ENCODE results near the gene IQSEC2.

IQSEC2 gene

DNA sequence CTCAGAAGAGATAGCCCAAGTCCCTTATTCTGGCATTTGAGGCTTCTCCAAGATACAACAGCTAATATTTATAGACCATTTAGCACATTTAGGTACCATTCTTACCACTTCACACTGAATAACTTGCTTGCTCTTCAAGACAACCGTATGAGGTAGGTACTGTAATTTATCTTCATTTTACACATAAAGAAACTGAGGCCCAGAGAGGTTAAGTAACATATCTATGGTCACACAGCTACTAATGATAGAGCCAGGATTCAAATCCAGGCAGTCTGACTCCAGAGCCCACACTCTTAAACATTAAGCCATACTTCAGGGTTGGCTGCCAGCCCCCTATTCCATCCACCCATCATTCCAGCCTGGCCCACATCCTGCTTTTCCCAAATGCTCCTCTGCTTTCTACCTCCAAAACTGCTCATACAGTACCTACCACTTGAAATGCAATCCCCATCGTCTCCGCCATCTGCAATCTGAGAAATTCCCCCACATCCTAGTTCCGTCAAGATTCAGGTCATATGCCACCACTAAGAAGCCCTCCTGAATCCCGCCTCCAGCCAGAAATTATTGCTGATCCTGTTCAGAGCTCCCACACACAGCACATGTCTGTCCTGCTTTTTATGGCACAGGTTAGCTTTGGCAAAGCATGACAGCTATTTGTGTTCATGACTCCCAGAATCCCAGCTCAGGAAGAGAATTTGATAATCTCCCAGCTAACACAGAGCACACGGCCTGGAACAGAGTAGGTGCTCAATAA, 23.5 kb downstream of the IQSEC2 start:
- H3K4me3 ChIP-seq, result no peak overlapping the region
- H3K4me2 ChIP-seq, result no peak overlapping the region
- H3K4me1 ChIP-seq, result peaks cover 44% of the 10 kb centered on the region
- H3K27ac ChIP-seq, result no peak overlapping the region
- H3K9me3 ChIP-seq, result no peaks in the 10 kb centered on the region
- TF ChIP-seq Cebpa-rat (IDR thresholded peaks at IDR 0.05), result no peak
- no peak overlapping the region for H3K9ac ChIP-seq
- H4K20me1 ChIP-seq, result peaks cover 30% of the 10 kb centered on the region; the same call in 1 of the 2 replicates
- no peaks in the 10 kb centered on the region for H3K36me3 ChIP-seq
- H3K27me3 ChIP-seq, result peaks cover 61% of the 10 kb centered on the region

DNA sequence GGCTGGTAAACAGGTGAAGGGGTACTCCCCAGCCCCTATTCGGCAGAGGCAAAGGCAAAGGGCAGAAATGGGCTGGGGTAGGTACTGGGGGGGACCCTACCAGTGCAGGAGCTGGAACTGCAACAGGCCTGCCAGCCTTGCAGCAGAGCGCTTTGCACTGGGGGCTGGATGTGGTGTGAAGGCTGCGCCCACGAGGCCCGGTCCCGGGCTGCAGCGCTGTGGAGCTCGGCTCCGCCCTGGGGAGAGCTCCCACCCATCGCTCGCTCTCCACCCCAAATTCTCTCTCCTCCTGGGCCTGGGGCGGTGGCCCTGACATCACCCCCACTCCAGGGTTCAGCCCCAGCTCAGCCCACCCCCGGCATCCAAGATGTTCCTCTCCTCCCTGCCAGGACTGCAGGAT, 24.2 kb downstream of the IQSEC2 start:
- Histone ChIP-seq H4K20me1 (peaks cover 30% of the 10 kb centered on the region; the same call in 1 of the 2 replicates), H3K9ac (no peak overlapping the region), H3K9me3 (no peaks in the 10 kb centered on the region), H3K4me3 (no peak overlapping the region), H3K27ac (no peak overlapping the region), H3K36me3 (no peaks in the 10 kb centered on the region), H3K27me3 (peaks cover 59% of the 10 kb centered on the region), H3K4me2 (no peak overlapping the region), H3K4me1 (peaks cover 37% of the 10 kb centered on the region)
- TF ChIP-seq Cebpa-rat (IDR thresholded peaks at IDR 0.05), result no peak

DNA sequence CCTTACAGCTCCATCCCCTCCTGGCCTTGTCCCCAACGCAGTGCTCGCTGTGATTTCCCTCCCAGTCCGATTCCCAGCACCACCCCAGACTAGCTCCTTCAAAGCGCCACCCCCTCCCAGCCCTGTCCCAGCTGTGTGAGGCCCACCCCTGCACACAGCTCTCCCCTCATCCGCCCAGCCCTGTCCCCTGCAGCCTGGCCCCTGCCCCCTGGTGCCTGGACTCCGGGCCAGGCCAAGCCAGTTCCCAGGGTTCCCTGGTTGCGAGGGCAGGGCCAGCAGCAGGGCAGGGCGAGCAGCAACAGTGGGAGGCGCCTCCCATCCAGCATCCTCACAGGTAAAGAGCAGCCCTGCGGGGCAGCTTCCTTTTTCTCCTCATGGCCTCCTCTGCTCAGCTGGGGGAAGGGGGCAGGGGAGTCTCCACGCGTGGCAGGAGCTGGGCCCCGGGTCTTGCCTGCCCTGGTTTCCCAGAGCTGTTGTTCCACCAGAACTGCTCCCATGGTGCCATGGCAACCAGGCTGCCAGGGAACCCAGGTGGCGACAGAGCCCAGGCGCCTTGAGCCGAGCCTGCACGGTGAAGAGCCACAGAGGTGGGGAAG, 24.8 kb downstream of the IQSEC2 start:
- Histone ChIP-seq H3K27me3 (peaks cover 58% of the 10 kb centered on the region), H3K4me2 (no peak overlapping the region), H3K27ac (no peak overlapping the region), H3K9ac (no peak overlapping the region), H3K4me1 (peaks cover 31% of the 10 kb centered on the region), H3K9me3 (no peaks in the 10 kb centered on the region), H3K36me3 (no peaks in the 10 kb centered on the region), H4K20me1 (peaks cover 29% of the 10 kb centered on the region; the same call in 1 of the 2 replicates), H3K4me3 (no peak overlapping the region)
- TF ChIP-seq Cebpa-rat (IDR thresholded peaks at IDR 0.05), result no peak

DNA sequence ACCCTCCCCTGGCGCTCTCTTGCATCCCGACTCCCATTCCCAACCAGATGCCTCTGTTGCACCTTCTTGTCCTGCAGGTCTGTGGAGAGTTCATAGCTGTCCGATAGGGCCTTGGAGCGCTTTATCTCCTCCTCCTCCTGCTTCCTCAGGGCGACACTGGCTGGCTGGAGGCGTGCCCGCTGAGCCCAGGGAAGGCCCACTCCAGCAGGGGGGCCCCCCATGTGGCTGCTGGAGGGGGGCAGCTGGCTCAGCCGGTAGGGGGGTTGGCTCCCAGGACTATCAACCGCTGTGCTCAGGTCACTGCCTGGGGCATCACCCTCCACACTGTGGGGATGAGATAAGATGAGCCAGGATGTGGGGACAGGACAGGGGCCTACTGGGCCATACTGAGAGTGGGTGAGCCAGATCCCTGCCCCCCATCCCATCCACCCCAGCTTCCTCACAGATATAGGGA, 25.6 kb downstream of the IQSEC2 start:
- H3K4me2 ChIP-seq, result no peak overlapping the region
- no peak overlapping the region for H3K27ac ChIP-seq
- H3K27me3 ChIP-seq, result peaks cover 58% of the 10 kb centered on the region
- H3K9ac ChIP-seq, result no peak overlapping the region
- H3K4me3 ChIP-seq, result no peak overlapping the region
- TF ChIP-seq Cebpa-rat (IDR thresholded peaks at IDR 0.05), result no peak
- peaks cover 21% of the 10 kb centered on the region; the same call in 1 of the 2 replicates for H4K20me1 ChIP-seq
- no peaks in the 10 kb centered on the region for H3K9me3 ChIP-seq
- H3K4me1 ChIP-seq, result peaks cover 23% of the 10 kb centered on the region
- H3K36me3 ChIP-seq, result no peaks in the 10 kb centered on the region

DNA sequence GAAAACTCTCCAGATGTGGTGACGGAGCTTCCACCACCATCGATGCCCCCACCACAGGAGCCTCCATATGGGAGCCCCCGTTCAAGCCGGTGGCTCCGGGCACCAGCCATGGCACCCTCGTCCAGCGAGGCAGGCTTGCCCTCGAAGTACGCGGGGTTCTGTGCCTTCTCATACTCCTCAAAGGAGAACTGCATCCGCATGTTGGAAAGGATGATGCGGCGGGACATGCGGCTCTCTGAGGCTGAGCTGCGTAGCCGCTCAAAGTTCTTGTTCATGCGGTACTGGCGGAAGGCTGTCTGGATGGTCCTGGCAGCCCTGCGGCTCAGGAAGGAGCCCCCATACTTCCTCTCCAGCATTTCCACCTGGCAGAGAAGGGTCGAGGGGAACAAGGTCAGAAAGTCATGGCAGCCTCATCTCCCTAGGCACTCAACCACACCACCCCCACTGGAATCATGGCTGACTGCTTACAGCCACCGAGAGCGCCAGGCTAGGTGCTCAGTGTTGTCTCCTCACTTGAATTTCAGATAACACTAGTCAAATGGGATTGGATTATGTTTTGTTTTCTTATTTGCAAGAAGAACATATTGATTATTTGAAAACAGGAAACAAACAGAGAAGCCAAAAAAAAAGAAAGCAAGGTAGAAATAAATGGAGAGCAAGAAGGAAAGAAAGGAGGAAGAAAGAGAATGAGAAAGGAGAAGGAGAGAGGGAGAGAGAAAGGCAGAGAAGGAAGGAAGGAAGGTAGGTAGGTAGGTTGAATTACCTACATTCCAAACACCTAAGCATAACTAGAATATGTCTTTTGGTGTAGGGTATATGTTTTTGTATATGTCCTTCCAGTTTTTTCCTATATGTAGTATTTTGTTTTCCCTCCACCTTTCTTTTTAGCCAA, 26.6 kb downstream of the IQSEC2 start:
- no peaks in the 10 kb centered on the region for H3K9me3 ChIP-seq
- no peak for TF ChIP-seq Cebpa-rat (IDR thresholded peaks at IDR 0.05)
- H3K4me1 ChIP-seq, result peaks cover 20% of the 10 kb centered on the region
- H3K27me3 ChIP-seq, result peaks cover 57% of the 10 kb centered on the region
- no peak overlapping the region for H3K4me3 ChIP-seq
- H3K9ac ChIP-seq, result no peak overlapping the region
- no peak overlapping the region for H3K27ac ChIP-seq
- no peak overlapping the region for H3K4me2 ChIP-seq
- H3K36me3 ChIP-seq, result no peaks in the 10 kb centered on the region; the same call in 1 of the 2 replicates
- peaks cover 19% of the 10 kb centered on the region; the same call in 1 of the 2 replicates for H4K20me1 ChIP-seq

DNA sequence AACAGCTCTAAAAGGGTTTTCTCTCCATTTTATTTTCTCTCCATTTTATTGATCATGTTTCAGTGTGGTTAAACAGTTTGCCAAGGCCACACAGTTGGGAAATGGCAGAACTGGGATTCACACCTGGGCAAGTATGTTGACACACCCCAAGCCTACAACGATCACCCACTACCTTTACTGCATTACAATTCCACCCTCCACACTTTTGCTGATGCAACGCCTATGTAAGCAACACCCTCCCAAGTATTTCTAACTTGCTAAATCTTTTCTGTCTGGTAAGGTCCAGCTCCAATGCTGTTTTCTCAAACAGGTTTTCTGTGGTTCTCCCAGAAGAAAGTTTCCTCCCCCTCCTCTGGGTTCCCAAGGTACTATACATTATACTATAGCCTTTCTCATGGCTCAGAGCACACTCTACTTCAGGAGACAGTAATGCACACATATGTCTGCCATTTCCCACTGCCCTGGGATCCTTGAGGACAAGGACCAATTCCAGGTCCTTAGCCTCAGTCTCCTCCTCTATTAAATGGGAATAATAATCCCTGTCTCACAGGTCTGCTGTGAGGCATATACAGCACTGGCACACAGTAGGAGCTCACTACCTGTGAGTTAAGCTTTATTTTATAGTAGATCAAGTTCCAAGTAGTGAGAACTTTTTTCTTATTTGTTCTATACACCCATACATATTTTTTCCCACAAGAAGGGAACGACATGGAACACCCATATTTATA, 27.9 kb downstream of the IQSEC2 start:
- Histone ChIP-seq H3K27ac (no peak overlapping the region), H3K4me1 (peaks cover 20% of the 10 kb centered on the region), H3K4me2 (no peak overlapping the region)

DNA sequence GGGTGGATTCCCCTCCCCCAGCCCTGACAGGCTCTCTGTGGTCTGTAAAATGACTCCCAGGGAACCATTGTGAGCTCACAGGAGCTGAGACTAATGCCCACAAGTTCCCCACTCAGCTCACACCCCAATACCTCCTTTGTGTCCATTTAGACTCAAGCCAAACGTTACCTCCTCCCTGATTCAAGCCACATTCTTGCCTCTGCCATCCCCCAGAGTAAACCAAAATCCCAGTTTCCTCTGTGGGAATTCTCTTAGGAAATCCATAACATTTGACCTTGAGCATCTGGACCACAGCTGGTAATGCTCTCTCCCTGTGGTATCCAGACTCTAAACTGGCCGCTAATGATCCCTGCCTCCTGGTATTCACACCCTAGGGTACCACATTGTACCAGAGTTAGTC, 30.1 kb downstream of the IQSEC2 start:
- Histone ChIP-seq H3K4me3 (no peak overlapping the region), H3K9me3 (no peaks in the 10 kb centered on the region), H3K4me2 (no peak overlapping the region), H3K27me3 (peaks cover 76% of the 10 kb centered on the region), H3K4me1 (peaks cover 14% of the 10 kb centered on the region), H3K27ac (no peak overlapping the region), H3K36me3 (no peaks in the 10 kb centered on the region; the same call in 1 of the 2 replicates), H4K20me1 (peaks cover 19% of the 10 kb centered on the region; the same call in 1 of the 2 replicates), H3K9ac (no peak overlapping the region)
- TF ChIP-seq Cebpa-rat (IDR thresholded peaks at IDR 0.05), result no peak

More for the DNA sequence above, 27.9 kb downstream of the IQSEC2 start:
- Histone ChIP-seq H3K9ac (no peak overlapping the region), H3K9me3 (no peaks in the 10 kb centered on the region), H3K36me3 (no peaks in the 10 kb centered on the region; the same call in 1 of the 2 replicates), H4K20me1 (peaks cover 22% of the 10 kb centered on the region; the same call in 1 of the 2 replicates), H3K4me3 (no peak overlapping the region), H3K27me3 (peaks cover 63% of the 10 kb centered on the region)
- no peak for TF ChIP-seq Cebpa-rat (IDR thresholded peaks at IDR 0.05)

DNA sequence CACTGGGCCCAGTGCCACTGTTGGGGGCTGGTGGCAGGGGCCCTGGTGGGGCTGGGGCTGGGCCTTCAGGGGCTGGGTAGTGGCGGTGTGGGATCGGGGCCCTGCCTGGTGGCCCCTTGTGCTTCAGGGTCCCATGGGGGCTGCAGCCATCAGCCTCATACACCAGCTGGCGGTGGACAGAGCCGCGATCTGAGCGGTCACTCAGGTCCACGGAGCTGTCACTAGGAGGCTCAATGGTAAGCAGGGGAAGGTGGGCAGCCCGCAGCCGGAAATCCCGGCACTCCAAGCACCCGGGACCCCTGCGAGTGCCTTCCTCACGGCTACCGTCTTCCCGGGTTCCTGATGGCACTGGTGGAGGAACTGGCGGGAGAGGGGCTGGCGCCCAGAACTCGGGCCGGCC, 30.8 kb downstream of the IQSEC2 start:
- Histone ChIP-seq H4K20me1 (peaks cover 19% of the 10 kb centered on the region; the same call in 1 of the 2 replicates), H3K4me3 (no peak overlapping the region), H3K9ac (no peak overlapping the region), H3K36me3 (no peaks in the 10 kb centered on the region; the same call in 1 of the 2 replicates), H3K4me2 (no peak overlapping the region), H3K27me3 (peaks cover 78% of the 10 kb centered on the region), H3K9me3 (no peaks in the 10 kb centered on the region), H3K27ac (no peak overlapping the region), H3K4me1 (peaks cover 12% of the 10 kb centered on the region)
- TF ChIP-seq Cebpa-rat (IDR thresholded peaks at IDR 0.05), result no peak
